ENCODE measurements around the gene RAC3.
"Not testable (repeated sequence)": the region's sequence is repeated elsewhere in the genome, so short reads cannot be mapped to it uniquely, and the experiment has no call there.

The RAC3 gene

DNA sequence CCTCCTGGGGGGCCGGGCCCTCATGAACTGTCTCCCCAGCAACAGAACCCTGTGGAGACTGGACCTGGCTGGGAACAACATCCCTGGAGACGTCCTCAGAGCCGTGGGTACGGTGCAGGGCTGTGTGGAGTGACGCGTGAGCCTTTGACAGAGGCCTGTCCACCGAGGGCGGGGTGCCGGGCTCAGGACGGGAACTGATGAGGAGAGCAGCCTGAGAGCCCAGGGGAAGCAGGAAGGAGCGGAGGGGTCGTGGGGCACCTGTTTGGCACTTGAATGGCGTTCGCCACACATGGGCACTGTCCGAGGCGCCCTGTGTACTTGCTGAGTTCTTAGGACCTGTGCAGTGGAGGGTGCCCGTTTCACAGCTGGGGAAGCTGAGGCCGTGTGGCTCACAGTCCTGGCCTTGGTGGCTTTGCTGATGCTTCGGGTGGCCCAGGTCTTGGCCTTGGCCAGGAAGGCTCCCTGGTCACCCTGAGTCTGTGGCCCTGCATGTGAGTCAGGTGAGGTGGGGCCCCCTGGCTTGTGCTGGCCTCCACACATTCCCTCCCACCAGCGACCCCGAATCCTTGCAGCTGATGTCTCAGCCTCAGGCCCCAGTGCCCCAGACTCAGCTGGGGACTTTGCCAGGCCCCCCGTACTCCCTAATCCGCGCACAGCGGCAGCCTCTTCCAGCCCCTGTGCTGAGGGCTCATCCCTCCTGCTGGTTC, 5.9 kb upstream of the RAC3 start:
- DNase-seq: no peak

DNA sequence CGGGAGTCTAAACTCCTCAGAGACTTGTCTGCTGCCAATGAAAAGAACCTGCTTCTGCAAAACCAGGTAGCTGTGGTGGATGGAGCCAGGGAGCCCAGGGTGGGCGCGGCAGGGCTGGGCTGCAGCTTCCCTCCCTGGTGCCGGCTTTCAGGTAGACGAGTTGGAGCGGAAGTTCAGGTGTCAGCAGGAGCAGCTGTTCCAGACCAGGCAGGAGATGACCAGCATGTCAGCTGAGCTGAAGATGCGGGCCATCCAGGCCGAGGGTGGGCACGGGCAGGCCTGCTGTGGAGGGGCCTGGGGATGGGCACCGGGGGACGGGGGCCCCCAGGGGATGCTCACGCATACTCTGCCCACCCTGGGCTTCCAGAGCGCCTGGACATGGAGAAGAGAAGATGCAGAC, 3.2 kb upstream of the RAC3 start:
- no peak for DNase-seq

DNA sequence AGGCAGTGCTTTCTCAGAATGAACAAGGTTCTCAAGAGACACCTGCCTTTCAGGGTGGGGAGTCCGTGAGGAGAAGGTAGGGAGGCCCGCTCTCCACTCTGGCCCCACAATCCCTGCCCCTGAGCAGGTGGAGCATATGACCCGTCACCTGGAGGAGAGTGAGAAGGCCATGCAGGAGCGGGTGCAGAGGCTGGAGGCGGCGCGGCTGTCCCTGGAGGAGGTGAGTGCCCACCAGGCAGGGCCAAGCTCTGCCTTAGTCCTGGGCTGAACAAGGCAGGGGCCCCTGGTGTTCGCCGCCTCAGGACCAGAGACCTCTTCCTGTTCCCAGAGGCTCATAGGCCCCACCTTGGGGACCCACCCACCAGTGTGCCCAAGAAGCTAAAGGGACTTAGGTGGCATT, 2.5 kb upstream of the RAC3 start:
- DNase-seq: no peak

DNA sequence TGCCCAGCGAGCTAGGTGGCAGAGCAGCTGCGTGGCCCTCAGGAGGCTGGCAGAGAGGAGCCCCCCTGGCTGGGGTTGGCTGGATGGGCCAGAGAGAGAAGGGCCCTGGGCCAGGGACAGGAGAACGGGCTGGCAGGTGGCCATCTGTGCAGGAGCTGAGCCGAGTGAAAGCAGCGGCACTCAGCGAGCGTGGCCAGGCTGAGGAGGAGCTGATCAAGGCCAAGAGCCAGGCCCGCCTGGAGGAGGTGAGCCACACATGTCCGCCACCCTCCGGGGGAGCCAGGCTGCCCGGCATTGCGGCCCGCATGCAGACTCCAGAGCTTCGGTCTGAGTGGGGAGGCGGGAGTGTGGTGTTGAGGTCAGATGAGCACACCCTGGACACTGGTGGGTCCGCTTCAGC, 2.1 kb upstream of the RAC3 start:
- no peak for DNase-seq

DNA sequence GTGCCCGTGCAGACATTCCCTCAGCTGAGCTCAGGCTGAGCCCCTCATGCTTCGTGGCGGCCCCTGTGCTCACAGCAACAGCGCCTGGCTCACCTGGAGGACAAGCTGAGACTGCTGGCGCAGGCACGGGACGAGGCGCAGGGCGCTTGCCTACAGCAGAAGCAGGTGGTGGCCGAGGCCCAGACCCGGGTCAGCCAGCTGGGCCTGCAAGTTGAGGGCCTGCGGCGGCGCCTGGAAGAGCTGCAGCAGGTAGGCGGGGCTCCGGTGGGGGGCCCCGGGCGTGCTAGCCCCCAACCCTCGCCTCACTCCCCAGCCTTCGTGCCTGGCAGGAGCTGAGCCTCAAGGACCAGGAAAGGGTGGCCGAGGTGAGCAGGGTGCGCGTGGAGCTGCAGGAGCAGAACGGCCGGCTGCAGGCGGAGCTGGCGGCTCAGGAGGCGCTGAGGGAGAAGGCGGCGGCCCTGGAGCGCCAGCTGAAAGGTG, 1.4 kb upstream of the RAC3 start:
- no peak for DNase-seq

DNA sequence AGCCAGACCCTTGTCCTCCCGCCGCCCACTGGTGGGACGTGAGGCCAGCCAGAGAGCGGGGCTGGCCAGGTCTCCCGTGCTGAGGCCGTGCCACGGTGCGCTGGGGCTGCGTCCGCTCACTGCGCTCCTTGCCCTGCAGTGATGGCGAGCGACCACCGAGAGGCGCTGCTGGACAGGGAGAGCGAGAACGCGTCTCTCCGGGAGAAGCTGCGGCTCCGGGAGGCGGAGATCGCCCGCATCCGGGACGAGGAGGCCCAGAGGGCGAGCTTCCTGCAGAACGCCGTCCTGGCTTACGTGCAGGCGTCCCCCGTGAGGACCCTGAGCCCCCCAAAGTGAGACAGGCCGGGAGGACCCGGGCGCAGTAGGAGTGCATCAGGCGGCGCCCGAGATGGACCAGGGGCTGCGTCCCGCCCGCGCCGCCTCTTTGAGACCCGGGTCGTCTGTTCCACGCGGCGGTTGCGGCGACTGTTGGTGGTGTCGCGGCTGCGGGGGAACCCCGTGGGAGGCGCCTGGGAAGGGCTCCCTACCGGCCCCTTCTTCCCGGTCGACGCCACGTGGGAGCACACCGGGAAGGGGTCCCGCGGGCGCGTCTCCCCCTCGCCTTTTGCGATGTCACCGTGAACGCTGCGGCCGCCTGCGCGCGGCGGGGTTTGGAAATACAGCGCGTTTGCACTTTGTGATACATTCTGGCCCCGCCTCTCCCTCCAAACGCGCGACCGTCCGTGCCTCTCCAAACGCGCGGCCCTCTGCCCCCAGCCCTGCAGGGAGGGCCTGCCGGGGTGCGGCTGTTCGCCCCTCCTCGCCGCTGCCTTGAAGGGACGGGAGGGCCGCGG, 792 bp upstream of the RAC3 start:
- peak; percentile 90 for DNase-seq

DNA sequence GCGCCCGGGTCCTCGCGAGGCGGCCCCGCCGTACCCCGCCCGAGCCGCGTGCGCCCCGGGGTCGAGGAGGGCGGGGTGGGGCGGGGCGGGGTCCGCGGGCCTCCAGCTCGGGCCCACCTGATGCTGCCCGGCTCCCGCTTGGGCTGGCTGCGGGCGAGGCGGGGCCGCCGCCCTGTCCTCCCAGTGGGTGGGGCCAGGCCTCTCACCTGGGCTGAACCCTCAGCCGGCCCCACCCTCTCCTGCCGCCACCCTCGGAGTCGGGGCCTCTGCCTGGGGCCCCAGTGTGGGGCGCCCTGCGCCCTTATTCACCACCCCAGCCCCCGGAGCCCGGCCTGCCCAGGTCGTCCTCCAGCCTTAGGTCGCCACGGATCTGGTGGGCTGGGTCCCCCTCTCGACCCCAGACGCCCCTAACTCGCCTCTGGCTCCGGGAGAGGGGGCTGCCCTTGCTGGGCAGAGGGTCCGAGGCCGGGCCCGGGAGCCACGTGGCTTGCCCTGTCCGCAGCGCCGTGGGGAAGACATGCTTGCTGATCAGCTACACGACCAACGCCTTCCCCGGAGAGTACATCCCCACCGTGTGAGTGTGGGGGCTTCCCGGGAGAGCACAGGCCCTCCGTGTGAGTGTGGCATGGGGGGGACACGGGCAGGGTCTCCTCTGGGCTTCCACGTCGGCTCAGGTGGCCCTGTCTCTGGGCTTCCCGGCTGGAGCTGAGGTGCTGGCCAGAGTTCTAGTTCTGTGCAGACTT, 578 bp downstream of the RAC3 start:
- DNase-seq: peak; percentile 82

DNA sequence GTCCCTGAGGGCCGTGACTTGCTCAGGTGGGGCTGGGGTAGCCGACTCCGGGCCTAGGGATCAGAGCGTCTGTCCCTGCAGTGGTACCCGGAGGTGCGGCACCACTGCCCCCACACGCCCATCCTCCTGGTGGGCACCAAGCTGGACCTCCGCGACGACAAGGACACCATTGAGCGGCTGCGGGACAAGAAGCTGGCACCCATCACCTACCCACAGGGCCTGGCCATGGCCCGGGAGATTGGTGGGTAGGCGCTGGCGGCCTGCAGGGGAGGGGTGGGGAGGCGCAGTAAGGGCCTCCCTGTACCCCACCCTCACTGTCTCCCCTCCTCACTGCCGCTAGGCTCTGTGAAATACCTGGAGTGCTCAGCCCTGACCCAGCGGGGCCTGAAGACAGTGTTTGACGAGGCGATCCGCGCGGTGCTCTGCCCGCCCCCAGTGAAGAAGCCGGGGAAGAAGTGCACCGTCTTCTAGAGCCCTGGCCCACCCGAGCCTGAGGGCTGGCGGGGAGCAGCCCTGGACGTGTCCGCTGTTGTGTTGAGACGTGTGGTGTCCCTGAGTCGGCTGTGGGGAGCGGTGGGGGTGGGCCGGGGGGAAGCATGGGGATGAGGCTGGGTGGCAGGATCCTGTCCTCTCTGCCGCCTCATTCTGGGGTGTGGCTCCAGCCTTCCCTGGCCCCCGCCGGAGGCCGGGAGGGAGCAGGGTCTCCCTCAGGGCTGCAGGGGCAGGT, 2.0 kb downstream of the RAC3 start:
- DNase-seq: no peak

DNA sequence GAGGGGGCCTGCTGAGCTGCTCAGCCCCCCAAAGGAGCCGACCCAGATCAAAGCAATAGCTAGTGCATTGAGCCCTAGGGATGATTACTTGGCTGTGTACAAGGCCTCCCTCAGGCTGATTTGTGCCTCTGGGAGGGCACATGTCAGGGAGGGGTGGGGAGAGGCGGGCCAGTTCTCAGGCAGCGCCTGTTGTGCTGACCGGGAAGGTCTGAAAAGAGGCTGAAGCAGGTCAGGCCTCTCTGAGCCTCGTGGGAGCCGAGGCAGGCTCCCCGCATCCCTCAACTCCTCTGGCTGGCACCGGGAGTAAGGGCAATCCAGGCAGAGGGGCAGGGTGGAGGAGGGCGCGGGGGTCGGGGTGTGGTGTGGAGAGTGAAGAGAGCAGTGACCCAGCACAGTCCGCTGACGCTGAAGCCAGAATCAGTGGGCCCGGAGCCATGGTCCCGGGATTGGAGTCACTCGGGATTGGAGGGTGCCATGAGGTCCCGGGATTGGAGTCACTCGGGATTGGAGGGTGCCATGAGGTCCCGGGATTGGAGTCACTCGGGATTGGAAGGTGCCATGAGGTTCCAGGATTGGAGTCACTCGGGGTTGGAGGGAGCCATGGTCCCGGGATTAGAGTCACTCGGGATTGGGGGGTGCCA, 3.0 kb downstream of the RAC3 start:
- no peak for DNase-seq

DNA sequence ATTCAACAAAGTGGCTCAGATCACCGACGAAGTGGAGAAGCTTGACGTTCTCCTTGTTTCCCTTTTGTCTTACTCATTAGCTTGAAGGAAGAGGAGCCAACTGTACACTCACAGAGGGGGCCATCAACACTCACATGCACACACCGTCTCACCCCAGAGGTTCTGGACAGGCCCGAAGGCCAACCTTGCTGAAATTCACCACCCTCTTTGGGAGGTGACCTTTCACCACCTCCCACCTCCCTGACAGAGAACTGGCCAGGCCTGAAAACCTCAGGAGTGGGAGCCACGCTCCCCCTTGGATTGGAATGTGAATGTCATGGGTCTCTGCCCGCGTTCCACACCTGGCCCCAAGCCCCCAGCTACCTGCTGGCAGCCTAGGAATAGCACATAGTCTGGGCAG, 4.0 kb downstream of the RAC3 start:
- DNase-seq: no peak

DNA sequence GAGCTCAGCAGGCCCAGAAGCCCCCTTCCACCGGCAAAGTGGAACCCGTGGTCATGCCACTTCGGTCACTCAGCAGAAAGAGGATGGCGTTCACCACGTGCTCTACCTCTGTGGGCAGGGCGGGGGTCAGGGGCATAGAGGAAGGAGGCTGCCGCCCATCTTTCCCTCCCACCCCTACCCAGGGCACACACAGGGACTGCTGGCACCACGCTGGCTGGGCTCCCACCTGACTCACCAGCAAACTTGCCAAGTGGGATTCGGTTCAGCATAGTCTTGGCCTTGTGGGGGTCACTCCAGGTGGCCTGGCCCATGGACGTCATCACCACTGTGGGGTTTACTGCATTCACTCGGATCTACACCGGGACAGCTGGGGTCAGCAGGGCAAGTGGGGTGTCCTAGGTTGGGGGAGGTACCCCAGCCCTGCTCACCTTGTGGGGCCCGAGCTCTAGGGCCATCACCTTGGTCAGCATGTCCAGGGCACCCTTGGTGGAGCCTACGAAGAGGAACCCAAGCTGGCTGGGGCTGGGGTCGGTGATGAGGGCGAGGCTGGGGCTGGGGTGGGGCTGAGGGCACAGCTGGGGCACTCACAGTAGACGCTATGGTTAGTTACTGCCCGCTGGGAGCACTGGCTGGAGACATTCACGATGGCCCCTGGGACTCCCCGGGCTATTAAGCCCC, 4.6 kb downstream of the RAC3 start:
- no peak for DNase-seq

DNA sequence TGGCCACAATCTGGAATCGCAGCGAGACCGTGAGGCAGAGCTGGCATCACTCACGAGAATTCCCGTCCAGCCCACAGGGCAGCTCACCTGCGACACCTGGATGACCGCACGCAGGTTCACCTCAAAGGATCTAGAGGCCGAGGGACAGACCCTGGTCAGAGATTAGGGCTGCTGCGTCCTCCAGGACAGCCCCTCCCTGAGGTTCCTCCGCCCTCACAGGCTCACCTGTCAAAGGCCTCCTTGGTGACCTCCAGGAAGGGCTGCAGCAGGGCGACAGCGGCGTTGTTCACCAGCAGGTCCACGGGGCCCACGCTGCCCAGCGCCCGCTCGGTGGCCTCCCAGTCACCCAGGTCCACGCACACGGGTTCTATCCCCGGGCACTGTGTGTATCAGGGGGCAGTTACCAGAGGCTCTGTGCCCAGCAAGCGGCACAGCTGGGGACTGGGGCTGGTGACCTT, 5.2 kb downstream of the RAC3 start:
- DNase-seq: no peak

DNA sequence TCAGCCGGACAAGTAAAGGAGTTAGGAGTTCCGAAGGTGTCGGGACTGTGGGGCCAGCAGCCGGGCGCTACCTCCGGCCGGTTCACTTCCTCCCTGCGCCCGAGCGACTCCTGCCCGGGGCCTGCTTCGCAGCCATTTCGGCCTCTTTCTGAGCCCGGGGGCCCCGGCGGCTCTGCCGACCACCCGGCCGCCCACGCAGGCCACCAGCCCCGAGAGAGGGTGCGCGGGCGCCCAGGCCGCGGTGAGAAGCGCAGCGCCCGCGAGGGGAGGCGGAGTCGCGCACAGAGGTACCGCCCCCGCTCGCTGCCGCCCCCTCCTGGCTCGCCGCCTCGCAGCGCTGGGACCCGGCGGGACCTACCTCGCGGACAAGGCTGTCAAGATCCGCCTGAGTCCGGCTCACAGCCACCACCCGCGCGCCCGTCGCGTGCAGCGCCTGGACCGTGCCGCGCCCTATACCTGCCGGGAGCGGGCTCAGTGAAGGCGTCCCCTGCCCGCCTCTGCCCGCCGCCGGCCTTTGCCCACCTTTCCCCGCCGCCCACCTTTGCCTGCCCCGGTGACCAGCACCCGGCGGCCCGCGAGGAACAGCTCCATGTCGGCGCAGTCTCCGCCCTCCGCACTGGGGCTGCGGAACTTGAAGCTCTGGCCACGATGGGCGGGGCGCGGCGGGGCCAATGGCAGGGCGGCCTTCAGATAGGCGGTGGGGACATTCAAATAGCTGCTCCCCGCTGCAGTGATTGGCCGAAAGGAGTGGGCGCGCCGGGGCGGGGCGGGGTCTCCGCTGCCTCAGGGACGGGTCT, 5.8 kb downstream of the RAC3 start, which contains the start of gene DCXR:
DCXR (minus strand) TSS at position 606 of the 797 bp plus-strand sequence; CDS start at position 591, 15 bp downstream.
- peak; percentile 98 for DNase-seq

DNA sequence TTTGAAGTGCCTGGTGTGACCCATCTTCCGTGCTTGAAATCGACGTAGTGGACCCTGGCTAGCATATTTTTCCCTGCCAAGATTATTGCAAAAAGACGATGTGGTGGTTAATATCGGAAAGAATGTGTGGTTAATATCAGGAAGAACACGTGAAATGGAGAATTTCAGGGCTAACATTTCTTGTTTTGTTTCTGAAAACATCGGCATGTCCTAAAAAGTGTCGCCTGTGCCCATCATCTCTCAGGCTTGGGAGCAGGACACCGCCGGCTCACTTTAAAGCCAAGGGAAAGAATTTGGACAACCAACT, 6.4 kb downstream of the RAC3 start:
- no peak for DNase-seq

DNA sequence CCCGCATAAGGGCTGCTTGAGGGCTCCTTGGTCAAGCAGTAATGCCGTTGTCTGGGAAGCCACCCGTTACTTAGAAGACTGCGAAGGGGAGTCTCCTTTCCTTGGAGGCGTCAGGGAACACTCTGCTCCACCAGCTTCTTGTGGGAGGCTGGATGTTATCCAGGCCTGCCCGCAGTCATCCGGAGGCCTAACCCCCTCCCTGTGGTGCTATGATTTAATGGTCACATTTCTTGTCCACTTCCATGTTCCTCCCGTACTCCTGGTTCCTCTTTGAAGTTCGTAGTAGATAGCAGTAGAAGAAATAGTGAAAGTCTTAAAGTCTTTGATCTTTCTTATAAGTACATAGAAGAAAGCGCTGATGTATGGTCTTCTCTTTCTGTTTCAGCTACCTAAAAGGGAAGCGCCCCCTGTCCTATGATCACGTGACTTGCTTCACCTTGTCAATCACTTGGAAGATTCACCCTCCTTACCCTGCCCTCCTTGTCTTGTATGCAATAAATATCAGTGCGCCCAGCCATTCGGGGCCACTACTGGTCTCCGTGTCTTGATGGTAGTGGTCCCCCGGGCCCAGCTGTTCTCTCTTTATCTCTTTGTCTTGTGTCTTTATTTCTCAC, 7.4 kb downstream of the RAC3 start:
- not testable (repeated sequence) for DNase-seq

DNA sequence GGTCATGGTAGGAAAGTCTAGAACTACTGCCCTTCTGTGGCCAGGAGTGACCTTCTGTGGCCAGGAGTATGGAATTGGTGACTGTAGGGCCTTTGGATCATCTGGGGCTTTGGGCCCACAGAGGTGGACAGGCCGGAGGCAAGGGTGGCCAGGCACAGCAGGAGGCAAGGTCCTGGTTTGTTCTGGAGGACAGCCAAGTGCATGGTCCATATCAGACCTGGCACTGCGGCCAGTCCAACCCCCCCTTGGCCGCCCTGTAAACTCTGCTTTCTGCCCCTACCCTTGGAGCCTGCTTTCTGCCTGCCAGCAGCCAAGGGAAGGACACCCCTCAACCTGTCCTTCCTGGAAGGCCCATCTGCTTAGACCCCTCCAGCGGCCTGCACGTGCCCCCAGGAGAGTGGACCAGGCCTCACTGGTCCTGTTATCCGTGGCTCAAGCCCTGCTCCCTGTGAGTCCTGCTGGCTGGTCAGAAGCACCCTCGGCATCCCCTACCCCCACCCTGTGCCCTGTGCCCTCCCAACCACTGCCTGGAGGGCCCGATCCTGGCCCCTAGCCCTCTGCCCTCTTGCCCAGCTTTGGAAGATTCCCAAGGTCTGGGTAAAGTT, 8.3 kb downstream of the RAC3 start:
- DNase-seq: no peak

DNA sequence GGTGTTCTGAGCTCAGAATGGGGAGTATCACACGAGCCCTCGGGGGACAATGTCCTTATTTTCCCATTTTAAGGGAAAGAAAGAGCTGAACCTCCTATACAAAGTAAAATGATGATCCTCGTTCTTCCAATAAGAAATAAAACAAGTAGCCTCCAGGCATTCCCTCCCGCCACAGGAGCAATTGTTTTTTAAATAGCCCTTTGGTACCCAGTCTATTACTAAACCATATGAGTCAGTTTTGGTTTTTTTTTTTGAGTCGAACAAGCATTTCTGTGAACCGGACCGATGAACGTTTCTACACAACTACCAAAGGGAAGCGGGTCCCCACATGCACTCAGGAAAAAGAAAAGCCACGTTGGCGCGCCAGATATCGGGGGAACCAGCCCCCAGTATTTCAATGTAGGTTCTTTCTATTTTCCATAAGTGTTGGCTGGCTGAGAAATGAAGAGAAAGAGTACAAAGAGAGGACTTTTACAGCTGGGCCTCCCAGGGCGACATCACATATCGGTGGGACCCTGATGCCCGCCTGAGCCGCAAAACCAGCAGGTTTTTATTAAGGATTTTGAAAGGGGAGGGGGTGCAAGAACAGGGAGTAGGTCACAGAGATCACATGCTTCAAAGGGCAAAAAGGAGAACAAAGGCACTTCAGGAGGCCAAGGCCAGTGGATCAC, 9.8 kb downstream of the RAC3 start:
- no peak for DNase-seq

DNA sequence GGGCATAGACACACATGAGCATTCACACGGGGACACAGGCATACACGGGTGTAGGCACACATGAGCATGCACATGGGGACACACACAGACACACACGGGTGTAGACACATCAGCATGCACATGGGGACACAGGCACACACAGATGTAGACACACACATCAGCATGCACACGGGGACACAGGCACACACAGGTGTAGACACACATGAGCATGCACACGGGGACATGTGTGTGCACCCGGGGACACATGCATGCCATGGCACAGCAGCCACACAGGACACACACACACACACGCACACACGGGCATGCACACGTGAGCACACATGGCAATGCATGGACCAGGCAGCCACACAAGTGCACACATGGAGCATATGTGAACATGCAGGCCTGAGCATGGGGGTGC, 11.2 kb downstream of the RAC3 start:
- no peak for DNase-seq

DNA sequence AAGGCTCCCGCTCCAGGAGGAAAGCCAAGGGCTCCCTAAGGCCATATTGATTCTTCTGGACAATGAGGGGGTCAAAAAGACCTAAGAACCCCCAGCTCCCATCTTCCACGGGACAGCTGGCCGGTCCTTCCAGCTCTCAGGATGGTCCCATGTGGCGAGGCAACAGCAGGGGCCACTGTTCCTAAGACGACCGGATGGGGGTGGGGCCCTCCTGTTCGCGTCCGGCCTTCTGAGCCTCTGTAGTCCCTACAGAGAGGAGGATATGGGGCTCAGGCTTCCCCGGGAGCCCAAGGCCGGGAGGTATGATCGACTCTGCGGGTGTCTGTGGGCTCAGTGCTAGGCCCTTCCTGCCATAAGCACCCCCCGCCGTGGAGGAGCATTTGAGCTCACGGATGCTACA, 12.0 kb downstream of the RAC3 start:
- DNase-seq: no peak

Measured in NCI-H774 (cell line).